Activated naive CD4-positive, alpha-beta T cell treated with anti-CD3 and anti-CD28 coated beads for 36 hours (primary cell): ENCODE measurements around the gene PCSK5. TPM values are rescaled to one million over a fixed set of nuclear protein-coding genes. Genes with fewer than 3 reads are reported as not detected.

Source experiments
- CTCF ChIA-PET: fragments of 350-600 bp; sonication (Branson Sonifier 250); formaldehyde crosslinking; loops from one replicate; lab custom pipeline; 2021; ENCODE audit warnings: antibody characterized with exemption; lab: Charles Lee
- DNase-seq: peaks from one replicate; pipeline ENCODE4 v3.0.0-alpha.2; 2020
- H3K27ac Mint-ChIP-seq: one replicate; pipeline ENCODE4 v1.8.0; 2021; ENCODE audit warnings: mild to moderate bottlenecking, mixed read lengths
- H3K27me3 Mint-ChIP-seq: one replicate; pipeline ENCODE4 v1.8.0; 2021; ENCODE audit warnings: low read depth, mixed read lengths
- H3K36me3 Mint-ChIP-seq: one replicate; pipeline ENCODE4 v1.8.0; 2021; ENCODE audit warnings: low read depth, mixed read lengths
- H3K4me1 Mint-ChIP-seq: one replicate; pipeline ENCODE4 v1.8.0; 2021; ENCODE audit warnings: low read depth, mixed read lengths
- H3K4me3 Mint-ChIP-seq: one replicate; pipeline ENCODE4 v1.8.0; 2021; ENCODE audit warnings: mild to moderate bottlenecking, moderate library complexity, mixed read lengths
- H3K9me3 Mint-ChIP-seq: one replicate; pipeline ENCODE4 v1.8.0; 2021; ENCODE audit warnings: mixed read lengths
- intact Hi-C: fragments of 100-400 bp; cut with micrococcal nuclease; formaldehyde crosslinking; loops from one replicate; pipeline ENCODE4 v1.15.1; 2023
- total RNA-seq, 2 experiments: library from RNA; stranded (reverse); gene quantifications; one replicate each; pipeline ENCODE4 v1.2.3, GENCODE V29; 2021

Gene PCSK5
- total RNA-seq, 2 experiments from 2014 or later, result 5.7 to 6.0 TPM

DNA sequence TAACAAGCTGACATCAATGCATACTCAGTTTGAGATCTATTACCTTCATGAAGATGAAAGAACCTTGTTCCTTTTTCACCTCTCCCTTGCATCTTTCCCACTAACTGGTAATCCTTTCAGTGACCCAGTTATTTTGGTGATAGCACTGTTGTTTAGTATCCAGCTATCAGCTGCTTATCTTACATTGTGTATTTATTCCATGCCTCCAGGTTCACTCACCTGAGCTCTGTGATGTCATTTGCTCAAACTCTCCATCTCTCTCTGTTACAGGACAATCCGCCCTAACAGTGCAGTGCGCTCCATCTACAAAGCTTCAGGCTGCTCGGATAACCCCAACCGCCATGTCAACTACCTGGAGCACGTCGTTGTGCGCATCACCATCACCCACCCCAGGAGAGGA, 268.2 kb downstream of the PCSK5 start:
- Mint-ChIP-seq H3K27me3 (no peaks in the 10 kb centered on the region), H3K4me3 (no peak overlapping the region), H3K9me3 (no peaks in the 10 kb centered on the region), H3K27ac (no peak overlapping the region), H3K4me1 (no peaks in the 10 kb centered on the region), H3K36me3 (peaks cover 38% of the 10 kb centered on the region)
- intact Hi-C loops, result no loop called here
- CTCF ChIA-PET, result no interaction called here
- DNase-seq, result no peak

DNA sequence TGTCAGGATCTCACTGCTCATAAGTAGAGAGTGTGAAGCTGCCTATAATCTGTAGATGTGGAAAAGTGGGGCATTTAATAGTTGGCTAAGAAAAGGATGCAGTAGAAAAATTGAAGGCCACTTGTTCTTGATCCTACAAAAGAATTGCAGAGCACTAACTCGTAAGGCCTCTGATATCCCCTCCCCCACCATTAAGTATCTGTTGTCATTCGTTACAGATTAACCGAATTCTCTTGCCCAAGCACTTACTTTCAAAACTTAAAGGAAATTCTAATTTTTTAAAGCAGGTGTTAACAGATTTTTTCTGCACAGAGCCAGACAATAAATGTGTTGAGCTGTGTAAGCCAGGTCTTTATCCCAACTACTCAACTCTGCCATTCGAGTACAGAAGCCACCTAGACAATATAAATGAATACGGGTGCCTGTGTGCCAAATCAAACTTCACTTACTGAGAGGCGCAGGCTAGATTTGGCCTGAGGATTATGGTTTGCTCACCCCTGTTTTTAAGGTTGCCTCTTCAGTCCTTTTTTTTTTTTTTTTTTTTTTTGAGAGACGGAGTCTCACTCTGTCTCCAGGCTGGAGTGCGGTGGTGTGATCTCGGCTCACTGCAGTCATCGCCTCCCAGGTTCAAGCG, 268.9 kb downstream of the PCSK5 start:
- Mint-ChIP-seq H3K4me1 (no peaks in the 10 kb centered on the region), H3K9me3 (no peaks in the 10 kb centered on the region), H3K36me3 (peaks cover 38% of the 10 kb centered on the region), H3K27ac (no peak overlapping the region), H3K27me3 (no peaks in the 10 kb centered on the region), H3K4me3 (no peak overlapping the region)
- DNase-seq, result no peak
- intact Hi-C loops, result no loop called here
- CTCF ChIA-PET, result no interaction called here

DNA sequence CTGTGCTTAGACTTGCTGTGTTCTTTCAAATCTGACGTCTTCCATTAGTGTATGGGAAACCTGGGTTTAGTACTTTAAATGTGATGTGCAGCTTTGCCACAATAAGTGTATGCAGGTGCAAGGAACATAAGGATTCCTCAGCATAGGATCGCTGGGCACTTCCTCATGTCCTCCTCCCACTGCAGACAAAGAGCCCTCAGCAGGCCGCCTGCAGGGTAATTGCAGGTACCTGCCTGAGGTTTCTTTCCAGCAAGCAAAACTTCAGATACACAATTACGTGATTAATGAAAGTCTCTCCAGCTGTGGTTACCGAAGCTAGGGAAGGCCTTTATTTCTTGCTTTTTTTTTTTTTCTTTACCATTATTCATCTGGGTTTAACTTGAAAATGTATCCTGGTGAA, 270.6 kb downstream of the PCSK5 start:
- no peak overlapping the region for H3K4me3 Mint-ChIP-seq
- H3K27me3 Mint-ChIP-seq, result no peaks in the 10 kb centered on the region
- CTCF ChIA-PET, result interaction anchor here (0.7 kb wide), 1 partner anchor 883 kb away, joined by 4 read pairs; no protein-coding TSS in a partner anchor
- intact Hi-C loops, result no loop called here
- peaks cover 40% of the 10 kb centered on the region for H3K36me3 Mint-ChIP-seq
- H3K4me1 Mint-ChIP-seq, result no peaks in the 10 kb centered on the region
- no peaks in the 10 kb centered on the region for H3K9me3 Mint-ChIP-seq
- H3K27ac Mint-ChIP-seq, result no peak overlapping the region
- no peak for DNase-seq

DNA sequence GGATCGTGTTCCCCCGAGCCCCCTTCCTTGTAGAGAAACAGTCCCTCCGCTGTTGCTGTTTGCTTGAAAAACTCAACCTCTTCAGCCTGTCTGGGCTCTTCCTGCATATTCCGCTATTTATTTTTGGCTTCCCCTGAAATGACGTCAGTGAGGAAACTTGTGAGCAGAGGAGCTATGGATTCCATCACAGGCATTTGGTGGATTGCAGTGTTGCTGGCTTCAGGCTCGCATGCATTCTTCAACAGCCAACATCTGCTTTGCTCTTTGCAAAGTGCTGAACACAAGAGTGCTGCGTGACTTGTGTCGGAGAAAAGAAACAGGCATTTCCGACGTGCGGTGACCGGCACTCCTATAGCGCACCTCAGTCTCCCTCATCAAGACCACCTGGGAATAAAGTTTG, 271.1 kb downstream of the PCSK5 start:
- DNase-seq, result no peak
- H3K36me3 Mint-ChIP-seq, result peaks cover 40% of the 10 kb centered on the region
- no peaks in the 10 kb centered on the region for H3K9me3 Mint-ChIP-seq
- H3K4me1 Mint-ChIP-seq, result peaks cover 2% of the 10 kb centered on the region
- CTCF ChIA-PET, result no interaction called here
- H3K27me3 Mint-ChIP-seq, result no peaks in the 10 kb centered on the region
- H3K4me3 Mint-ChIP-seq, result no peak overlapping the region
- intact Hi-C loops, result no loop called here
- no peak overlapping the region for H3K27ac Mint-ChIP-seq

DNA sequence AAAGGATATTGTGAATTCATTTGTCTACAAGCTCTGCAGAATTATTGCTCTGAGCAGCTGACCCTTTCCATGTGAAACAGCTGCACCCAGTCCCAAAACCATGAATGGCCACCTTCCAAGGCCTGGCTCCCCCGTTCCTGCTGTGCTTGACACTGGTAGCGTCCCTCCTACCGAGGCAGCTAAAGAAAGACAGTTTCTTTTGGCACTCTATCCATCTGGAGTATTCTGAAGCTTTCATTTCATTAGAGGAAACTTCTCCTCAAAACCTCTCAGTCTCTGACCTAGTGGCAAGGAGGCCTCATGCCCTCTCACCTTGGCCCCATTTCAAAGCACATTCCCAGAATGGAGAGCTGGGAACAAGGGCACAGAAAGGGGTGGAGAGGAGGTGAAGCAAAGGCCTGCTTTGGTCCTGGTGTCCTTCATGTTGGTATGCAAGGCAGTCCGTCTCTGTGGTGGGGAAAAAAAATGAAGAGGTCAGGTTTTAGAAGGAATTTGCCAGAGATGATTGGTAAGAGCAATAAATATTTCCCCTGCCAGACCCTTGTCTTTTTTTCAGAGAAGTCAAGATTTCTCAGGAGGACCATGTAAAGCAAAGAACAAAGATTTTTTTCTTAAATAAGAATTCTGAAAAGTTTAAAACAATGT, 271.7 kb downstream of the PCSK5 start:
- intact Hi-C loops, result no loop called here
- Mint-ChIP-seq H3K4me3 (no peak overlapping the region), H3K4me1 (peaks cover 2% of the 10 kb centered on the region), H3K36me3 (peaks cover 38% of the 10 kb centered on the region), H3K9me3 (no peaks in the 10 kb centered on the region), H3K27me3 (no peaks in the 10 kb centered on the region), H3K27ac (no peak overlapping the region)
- no peak for DNase-seq
- CTCF ChIA-PET, result no interaction called here

DNA sequence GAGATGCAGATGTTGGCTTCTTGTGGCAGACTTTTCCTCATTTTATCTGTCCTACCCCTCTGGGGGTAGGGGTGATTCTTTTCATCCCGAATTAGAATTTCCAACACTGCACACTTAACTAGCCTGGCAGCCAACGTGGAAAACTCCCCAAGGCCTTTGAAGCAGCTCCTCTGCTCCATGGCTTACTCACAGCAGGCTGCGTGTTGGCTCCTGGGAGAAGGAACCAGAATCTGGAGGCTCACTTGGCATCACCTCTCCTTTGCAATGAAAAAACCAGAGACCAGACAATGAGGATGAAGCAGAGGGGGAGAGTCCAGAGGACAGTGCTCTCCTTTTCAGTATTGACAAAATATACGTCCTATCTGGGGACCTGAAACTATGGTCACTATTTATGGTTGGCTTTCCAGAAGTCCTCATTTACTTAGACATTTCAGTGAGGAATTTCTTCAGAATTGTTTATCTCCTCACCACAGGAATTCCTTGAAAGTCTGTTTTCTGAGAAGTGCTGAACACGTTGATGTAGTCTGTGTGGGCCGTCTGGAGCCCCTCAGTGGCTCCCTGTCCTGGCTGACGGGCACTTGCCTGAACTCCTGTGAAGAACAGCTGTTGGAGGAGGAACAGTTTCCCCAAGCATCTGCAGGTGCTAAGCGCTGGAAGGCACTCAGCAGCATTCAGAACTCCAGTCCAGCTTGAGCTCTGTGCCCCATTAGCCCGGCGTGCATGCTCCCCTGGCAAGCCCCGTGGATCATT, 272.5 kb downstream of the PCSK5 start:
- CTCF ChIA-PET, result no interaction called here
- no peak overlapping the region for H3K4me3 Mint-ChIP-seq
- intact Hi-C loops, result no loop called here

DNA sequence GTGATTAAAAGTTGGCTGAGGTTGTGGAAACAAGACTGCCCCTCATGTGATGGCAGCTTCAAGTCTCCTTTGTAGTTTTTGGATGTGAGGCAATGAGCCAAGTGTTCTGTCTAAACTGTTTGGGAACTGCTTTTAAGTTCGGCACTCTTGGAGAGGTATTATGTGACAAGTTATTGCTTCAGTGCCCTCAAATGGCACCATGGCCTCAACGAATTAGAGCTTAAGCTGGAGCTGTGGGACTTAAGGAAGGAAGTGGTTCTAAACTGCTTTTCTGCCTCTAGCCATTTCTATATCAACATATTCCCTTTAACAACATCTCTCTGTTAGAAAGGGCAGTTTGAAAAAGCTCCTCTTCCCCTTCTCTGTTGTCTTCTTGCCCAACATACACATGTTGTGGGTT, 276.1 kb downstream of the PCSK5 start:
- no peak overlapping the region for H3K27ac Mint-ChIP-seq
- H3K4me1 Mint-ChIP-seq, result peaks cover 2% of the 10 kb centered on the region
- no peaks in the 10 kb centered on the region for H3K9me3 Mint-ChIP-seq
- H3K36me3 Mint-ChIP-seq, result peaks cover 18% of the 10 kb centered on the region
- CTCF ChIA-PET, result interaction anchor here (1.5 kb wide), 1 partner anchor 9 kb away, joined by 3 read pairs; no protein-coding TSS in a partner anchor
- intact Hi-C loops, result no loop called here
- H3K27me3 Mint-ChIP-seq, result no peaks in the 10 kb centered on the region
- H3K4me3 Mint-ChIP-seq, result no peak overlapping the region
- DNase-seq, result no peak

More for the DNA sequence above, 272.5 kb downstream of the PCSK5 start:
- H3K27ac Mint-ChIP-seq, result no peak overlapping the region
- H3K27me3 Mint-ChIP-seq, result no peaks in the 10 kb centered on the region
- no peaks in the 10 kb centered on the region for H3K9me3 Mint-ChIP-seq
- DNase-seq, result no peak
- H3K4me1 Mint-ChIP-seq, result peaks cover 2% of the 10 kb centered on the region
- H3K36me3 Mint-ChIP-seq, result peaks cover 35% of the 10 kb centered on the region

DNA sequence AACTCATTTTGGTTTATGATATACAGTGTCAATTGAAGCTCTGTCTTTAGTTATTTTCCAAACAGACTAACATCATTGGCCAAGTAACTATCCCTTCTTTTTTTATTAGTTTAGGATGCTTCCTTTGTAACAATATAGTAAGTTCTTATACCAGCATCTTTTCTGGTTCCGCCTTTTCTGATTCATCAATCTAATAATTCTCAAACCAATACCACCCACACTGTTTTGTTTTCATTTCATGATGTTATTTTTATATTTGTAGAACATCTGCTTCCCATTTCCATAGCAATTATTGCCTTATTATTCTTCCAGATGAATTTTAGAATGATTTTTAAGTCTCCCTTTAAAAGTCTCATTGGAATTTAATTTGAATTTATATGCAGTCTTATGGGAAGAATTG, 285.7 kb downstream of the PCSK5 start:
- H3K9me3 Mint-ChIP-seq, result peaks cover 2% of the 10 kb centered on the region
- peaks cover 16% of the 10 kb centered on the region for H3K36me3 Mint-ChIP-seq
- no peak for DNase-seq
- CTCF ChIA-PET, result no interaction called here
- H3K27me3 Mint-ChIP-seq, result no peaks in the 10 kb centered on the region
- intact Hi-C loops, result no loop called here
- peaks cover 11% of the 10 kb centered on the region for H3K4me1 Mint-ChIP-seq
- no peak overlapping the region for H3K27ac Mint-ChIP-seq
- H3K4me3 Mint-ChIP-seq, result no peak overlapping the region

DNA sequence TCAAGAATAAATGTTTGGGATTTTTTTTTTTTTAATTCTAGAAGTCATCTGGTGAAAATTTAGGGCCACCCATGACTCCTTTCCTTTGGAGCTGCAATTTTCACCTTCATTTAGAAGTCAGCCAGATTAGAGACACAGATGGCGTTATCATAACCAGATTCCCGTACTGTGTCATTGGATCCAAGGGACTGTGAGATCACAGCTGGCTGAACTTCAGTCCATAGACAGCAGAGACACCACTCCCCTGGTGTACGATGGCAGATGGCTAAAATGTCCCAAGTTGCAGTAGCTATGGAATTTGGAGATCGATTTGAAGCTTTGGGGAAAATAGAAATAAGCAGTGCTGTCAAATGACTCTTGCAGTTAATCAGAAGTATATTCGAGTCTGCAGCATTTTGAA, 287.5 kb downstream of the PCSK5 start:
- H3K4me3 Mint-ChIP-seq, result no peak overlapping the region
- H3K36me3 Mint-ChIP-seq, result peaks cover 21% of the 10 kb centered on the region
- no peak overlapping the region for H3K27ac Mint-ChIP-seq
- CTCF ChIA-PET, result no interaction called here
- no peak for DNase-seq
- intact Hi-C loops, result loop anchor here (1.0 kb wide), 1 partner anchor 154 kb away; no protein-coding TSS in a partner anchor
- H3K27me3 Mint-ChIP-seq, result no peaks in the 10 kb centered on the region
- peaks cover 2% of the 10 kb centered on the region for H3K9me3 Mint-ChIP-seq
- peaks cover 14% of the 10 kb centered on the region for H3K4me1 Mint-ChIP-seq

DNA sequence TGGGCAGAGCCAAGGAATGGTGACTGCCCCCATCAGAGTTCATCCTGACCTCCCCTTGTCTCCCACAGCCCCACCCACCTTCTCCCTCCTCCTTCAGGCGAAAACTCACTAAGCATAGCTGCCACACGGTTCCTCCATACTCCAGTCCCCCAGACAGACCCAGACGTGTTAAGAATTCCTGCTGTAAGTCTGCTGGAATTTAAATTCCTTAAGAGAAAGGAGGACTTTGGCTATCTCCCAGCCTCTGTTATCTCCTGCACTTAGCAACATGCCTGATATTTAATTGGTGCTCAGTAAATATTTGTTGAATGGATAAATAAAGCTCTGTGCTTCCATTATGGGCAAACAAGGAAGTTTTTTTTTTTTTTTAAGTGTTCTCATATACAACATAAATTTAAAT, 290.1 kb downstream of the PCSK5 start:
- peaks cover 14% of the 10 kb centered on the region for H3K4me1 Mint-ChIP-seq
- CTCF ChIA-PET, result interaction anchor here (1.4 kb wide), 1 partner anchor 19 kb away, joined by 3 read pairs; no protein-coding TSS in a partner anchor
- no peaks in the 10 kb centered on the region for H3K27me3 Mint-ChIP-seq
- H3K4me3 Mint-ChIP-seq, result no peak overlapping the region
- intact Hi-C loops, result loop anchor here (5.0 kb wide), 1 partner anchor 288 kb away; the partner anchor contains the start of gene PCSK5
- H3K36me3 Mint-ChIP-seq, result peaks cover 19% of the 10 kb centered on the region
- H3K9me3 Mint-ChIP-seq, result no peaks in the 10 kb centered on the region
- H3K27ac Mint-ChIP-seq, result no peak overlapping the region
- DNase-seq, result no peak

DNA sequence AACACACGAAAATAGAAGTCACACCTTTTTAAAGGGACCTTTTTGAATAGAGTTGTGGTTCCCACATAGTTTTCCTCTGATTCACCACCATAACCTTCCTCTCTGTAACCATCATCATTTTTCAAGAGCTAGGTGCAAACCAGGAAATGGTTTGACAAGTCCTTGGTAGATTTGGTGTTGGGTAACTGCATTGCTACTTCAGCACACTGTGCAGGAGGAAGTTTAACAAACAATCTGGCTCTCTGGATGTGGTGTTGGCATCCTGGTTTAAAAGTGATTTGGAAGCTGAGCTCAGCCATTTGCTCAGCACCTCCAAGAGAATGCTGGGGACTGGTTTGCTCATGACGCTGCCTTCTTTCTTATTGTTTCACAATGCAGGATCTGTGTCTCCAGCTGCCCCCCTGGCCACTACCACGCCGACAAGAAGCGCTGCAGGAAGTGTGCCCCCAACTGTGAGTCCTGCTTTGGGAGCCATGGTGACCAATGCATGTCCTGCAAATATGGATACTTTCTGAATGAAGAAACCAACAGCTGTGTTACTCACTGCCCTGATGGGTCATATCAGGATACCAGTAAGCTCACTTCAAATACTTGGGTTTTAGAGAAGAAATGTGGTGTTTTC, 290.7 kb downstream of the PCSK5 start:
- intact Hi-C loops, result loop anchor here (1.0 to 5.0 kb wide), 2 partner anchors 65 to 289 kb away; partner anchors contain the start of gene PCSK5
- H3K27ac Mint-ChIP-seq, result no peak overlapping the region
- no peaks in the 10 kb centered on the region for H3K27me3 Mint-ChIP-seq
- CTCF ChIA-PET, result interaction anchor here (1.4 kb wide), 1 partner anchor 18 kb away, joined by 3 read pairs; no protein-coding TSS in a partner anchor
- no peaks in the 10 kb centered on the region for H3K9me3 Mint-ChIP-seq
- peaks cover 19% of the 10 kb centered on the region for H3K36me3 Mint-ChIP-seq
- DNase-seq, result peak; percentile 10
- H3K4me3 Mint-ChIP-seq, result no peak overlapping the region
- peaks cover 14% of the 10 kb centered on the region for H3K4me1 Mint-ChIP-seq

DNA sequence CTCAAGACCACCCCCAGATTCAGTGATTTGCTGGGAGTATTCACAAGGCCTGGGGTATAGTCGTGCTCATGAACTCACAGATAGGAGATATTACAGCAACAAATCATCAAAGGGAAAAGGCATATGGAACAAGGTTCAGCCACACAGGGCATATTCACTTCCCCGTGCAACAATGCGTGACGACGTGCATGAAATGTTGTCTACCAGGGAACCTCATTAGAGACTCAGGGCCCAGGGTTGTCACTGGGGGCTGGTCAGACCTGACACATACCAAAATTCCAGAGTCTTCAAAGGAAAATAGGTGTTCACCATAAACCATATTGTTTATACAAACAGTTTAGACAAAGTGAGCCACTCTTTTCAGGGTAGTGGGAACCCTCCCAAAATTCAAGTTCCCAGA, 291.3 kb downstream of the PCSK5 start:
- no peak overlapping the region for H3K27ac Mint-ChIP-seq
- H3K4me3 Mint-ChIP-seq, result no peak overlapping the region
- H3K36me3 Mint-ChIP-seq, result peaks cover 20% of the 10 kb centered on the region
- CTCF ChIA-PET, result interaction anchor here (1.4 kb wide), 1 partner anchor 18 kb away, joined by 3 read pairs; no protein-coding TSS in a partner anchor
- no peaks in the 10 kb centered on the region for H3K27me3 Mint-ChIP-seq
- no peaks in the 10 kb centered on the region for H3K9me3 Mint-ChIP-seq
- H3K4me1 Mint-ChIP-seq, result peaks cover 14% of the 10 kb centered on the region
- intact Hi-C loops, result loop anchor here (1.0 to 5.0 kb wide), 2 partner anchors 65 to 289 kb away; partner anchors contain the start of gene PCSK5
- DNase-seq, result no peak
